GM18505 (cell line): ENCODE measurements around the gene WASL.
"Not testable (repeated sequence)": the region's sequence is repeated elsewhere in the genome, so short reads cannot be mapped to it uniquely, and the experiment has no call there.

ENCODE experiments used
- ATAC-seq: cut with Tn5 transposase; IDR thresholded peaks from one replicate; pipeline ENCODE4 v1.9.1; 2021; ENCODE audit not compliant: unreplicated experiment
- POLR2A ChIP-seq: IDR thresholded peaks from 4 replicates; pipeline ENCODE4 v1.6.1; 2011; ENCODE audit warnings: borderline replicate concordance; ENCODE audit not compliant: insufficient read depth, insufficient read length; ENCODE audit errors: extremely low read depth

WASL gene

DNA sequence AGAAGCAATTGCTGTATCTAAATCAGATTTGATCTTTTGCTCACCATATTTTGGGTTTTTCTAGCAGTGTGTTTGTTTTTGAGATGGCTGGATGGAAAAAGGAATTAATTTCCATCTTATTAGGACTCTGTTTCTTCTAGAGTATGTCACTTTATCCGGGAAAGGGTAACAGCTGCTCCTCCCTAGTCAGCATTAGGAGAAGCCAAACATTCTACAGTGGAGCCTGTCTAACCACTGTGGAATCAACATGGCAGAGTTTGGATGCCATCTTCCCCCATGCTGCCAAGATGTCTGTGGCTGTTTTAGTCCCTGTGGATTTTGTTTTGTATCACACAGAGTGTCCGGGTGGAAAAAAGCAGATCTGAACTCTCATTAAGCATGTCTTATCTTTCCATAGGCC is 109.2 kb downstream of the WASL start:
- ATAC-seq, result no peak
- no peak for TF ChIP-seq POLR2A

GRCh38 chr7:123637878-123638277 is 110.9 kb downstream of the WASL start:
- ATAC-seq, result no peak
- TF ChIP-seq POLR2A, result no peak

DNA sequence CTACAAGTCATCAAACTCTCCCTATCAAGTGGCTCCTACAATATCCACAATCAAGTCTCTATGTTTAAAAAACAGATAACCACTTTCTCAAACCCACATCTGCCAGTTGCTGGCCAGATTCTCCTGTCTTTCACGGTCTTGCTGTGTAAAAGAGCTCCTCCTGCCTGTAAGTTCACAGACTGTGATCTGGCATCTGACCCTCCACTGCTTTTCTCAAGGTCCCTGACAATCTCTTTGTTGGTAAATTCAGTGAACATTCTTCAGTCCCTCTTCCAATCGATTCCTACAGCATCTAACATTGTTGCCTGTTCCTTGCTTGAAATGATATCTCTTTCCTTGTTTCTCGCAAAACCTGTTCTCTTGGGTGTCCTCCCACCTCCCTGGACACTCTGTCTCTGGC is 111.6 kb downstream of the WASL start:
- no peak for ATAC-seq
- TF ChIP-seq POLR2A, result no peak

DNA sequence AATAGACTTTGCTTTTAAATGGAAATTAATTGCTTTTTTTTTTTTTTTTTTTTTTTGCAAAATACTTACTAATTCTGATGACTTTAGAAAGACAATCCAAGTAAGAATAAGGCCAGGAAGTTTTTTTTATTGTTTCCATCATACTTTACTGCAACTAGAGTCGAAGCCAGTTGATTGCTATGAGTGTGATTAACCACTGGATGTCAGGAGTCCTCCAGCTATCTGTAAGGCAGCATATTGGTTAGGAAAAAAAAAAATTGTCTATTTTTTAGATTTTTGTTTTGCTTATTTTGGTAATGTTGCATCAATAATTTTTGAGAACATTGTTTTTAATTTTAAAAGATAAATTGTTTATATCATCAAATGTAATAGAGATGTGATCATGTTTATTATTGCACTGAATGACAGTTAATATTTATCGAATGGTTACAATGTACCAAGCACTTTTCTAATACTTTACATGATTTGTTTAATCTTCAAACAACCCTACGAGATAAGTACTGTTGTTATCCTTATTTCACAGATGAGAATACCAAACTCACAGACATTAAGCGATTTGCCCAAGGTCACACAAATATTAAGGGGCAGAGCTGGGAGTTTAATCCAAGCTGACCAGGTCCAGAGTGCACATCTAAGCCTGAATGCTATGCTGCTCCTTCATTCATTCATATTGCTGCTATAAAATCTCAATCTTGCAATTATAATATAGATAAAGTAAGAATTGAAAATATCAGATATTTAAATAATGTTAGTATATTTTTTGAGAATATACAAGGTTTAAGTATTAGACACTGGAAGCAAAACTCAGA is 113.0 kb downstream of the WASL start:
- TF ChIP-seq POLR2A, result no peak
- ATAC-seq, result peak; percentile 50

- not testable (repeated sequence) for ATAC-seq
Observed at GRCh38 chr7:123634011-123634573, 114.7 kb downstream of the WASL start.

DNA sequence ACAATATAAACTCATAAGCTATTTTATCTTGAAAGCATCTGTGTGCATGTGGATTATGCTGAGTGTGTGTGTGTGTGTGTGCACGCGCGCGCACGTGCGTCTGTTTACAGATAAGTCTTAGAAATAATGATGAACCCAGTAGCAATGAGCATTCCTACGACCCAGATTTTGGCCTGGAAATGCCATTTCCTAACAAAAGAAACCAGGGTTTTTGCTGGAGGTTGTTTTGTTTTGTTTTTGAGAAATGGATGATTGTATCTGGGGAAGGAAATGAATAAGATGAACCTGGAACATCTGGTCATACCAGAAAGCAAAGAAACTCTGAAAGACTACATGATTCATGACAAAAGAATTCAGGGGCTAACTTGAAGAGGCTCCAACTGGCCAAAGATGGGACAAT is 115.2 kb downstream of the WASL start:
- no peak for TF ChIP-seq POLR2A
- ATAC-seq, result no peak

GRCh38 chr7:123632808-123633207 is 116.0 kb downstream of the WASL start:
- no peak for TF ChIP-seq POLR2A
- no peak for ATAC-seq
